GM21515 (cell line): ENCODE data around the gene PIP4K2C.
"Not testable (repeated sequence)": the region's sequence is repeated elsewhere in the genome, so short reads cannot be mapped to it uniquely, and the experiment has no call there.

Experiments
- ATAC-seq: cut with Tn5 transposase; IDR thresholded peaks from one replicate; pipeline ENCODE4 v1.9.1; 2021; ENCODE audit not compliant: unreplicated experiment

Gene PIP4K2C

DNA sequence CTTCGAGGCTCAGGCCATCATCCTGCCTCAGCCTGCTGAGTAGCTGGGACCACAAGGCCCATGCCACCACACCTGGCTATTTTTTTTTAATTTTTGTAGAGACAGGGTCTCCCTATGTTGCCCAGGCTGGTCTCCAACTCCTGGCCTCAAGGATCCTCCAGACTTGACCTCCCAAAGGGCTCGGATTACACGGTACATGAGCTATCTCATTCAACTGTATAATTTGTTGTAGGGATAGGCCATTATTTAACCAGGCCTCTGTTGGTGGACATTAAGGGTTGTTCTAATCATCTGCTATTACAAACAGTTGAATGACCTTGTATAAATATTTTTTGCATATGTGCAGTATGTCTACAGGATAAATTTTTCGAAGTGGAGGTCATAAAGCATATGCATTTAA is 32.1 kb upstream of the PIP4K2C start:
- ATAC-seq: no peak

- ATAC-seq: no peak
These were observed 30.5 kb upstream of the PIP4K2C start for GRCh38 chr12:57560516-57560915.

GRCh38 chr12:57561117-57561516 is 29.9 kb upstream of the PIP4K2C start:
- not testable (repeated sequence) for ATAC-seq

- ATAC-seq: no peak
These were observed 27.6 kb upstream of the PIP4K2C start for GRCh38 chr12:57563358-57563757.

DNA sequence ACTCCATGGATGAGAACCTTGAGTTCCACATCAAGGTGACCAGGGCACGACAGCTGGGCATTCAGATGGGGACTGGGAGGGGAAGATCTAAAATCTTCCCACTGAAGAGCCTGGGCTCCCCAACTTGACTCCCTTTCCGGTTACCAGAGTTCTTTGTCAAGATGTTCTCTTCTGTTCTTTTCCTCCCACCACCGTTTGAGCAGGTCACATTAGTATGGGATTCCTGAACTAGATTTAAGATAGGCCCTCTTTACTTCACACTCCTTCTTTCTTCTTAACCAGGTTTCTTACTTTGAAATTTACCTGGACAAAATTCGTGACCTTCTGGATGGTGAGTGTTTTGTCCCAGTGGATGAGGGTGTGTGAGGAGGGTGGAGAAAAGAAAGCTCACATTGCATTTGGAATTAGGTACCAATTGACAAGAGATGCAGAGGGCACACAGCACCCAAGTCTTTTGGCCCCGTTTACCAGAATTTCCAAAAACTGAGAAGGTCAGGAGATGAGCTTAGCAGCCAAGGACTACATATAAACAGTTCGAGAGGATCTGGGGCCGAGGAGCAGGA is 26.7 kb upstream of the PIP4K2C start:
- no peak for ATAC-seq

DNA sequence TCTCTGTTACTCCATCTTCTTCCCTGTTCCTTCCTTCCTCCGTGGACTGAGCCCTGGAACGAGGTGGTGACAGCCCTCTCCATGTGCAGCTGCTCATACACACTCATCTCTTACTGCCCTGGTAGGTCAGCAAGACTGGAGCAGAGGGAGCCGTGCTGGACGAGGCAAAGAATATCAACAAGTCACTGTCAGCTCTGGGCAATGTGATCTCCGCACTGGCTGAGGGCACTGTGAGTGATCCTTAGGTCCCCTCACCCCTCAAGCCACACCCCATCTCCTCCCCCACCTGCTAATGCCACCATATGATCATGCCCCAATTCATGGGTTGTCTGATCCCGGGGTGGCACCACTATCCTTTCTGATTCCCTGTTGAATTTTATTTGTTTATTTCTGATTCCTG is 22.2 kb upstream of the PIP4K2C start:
- no peak for ATAC-seq

DNA sequence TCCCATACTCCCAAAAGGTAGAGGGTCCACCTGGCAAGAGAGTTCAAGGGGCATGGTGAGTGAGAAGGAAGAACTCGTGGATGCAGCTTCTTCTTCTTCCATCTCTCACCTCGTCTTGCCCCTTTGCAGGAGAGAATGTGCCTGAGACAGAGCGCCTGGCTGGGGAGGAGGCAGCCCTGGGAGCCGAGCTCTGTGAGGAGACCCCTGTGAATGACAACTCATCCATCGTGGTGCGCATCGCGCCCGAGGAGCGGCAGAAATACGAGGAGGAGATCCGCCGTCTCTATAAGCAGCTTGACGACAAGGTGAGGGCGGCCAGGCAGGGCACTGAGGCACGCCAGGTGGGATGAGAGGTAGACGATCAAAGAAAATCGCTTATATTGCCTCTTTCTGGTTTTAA is 21.1 kb upstream of the PIP4K2C start:
- ATAC-seq: no peak

DNA sequence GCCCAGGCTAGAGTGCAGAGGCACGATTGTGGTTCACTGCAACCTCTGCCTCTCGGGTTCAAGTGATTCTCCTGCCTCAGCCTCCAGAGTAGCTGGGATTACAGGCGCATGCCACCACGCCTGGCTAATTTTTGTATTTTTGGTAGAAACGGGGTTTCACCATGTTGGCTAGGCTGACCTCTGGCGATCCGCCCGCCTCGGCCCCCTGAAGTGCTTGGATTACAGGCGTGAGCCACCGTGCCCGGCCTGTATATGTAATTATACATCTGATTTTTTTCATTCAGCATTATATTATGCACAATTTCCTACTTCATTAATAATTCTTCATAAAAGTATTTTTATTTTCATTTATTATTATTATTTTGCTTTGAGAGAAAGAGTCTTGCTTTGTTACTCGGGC is 20.6 kb upstream of the PIP4K2C start:
- not testable (repeated sequence) for ATAC-seq

DNA sequence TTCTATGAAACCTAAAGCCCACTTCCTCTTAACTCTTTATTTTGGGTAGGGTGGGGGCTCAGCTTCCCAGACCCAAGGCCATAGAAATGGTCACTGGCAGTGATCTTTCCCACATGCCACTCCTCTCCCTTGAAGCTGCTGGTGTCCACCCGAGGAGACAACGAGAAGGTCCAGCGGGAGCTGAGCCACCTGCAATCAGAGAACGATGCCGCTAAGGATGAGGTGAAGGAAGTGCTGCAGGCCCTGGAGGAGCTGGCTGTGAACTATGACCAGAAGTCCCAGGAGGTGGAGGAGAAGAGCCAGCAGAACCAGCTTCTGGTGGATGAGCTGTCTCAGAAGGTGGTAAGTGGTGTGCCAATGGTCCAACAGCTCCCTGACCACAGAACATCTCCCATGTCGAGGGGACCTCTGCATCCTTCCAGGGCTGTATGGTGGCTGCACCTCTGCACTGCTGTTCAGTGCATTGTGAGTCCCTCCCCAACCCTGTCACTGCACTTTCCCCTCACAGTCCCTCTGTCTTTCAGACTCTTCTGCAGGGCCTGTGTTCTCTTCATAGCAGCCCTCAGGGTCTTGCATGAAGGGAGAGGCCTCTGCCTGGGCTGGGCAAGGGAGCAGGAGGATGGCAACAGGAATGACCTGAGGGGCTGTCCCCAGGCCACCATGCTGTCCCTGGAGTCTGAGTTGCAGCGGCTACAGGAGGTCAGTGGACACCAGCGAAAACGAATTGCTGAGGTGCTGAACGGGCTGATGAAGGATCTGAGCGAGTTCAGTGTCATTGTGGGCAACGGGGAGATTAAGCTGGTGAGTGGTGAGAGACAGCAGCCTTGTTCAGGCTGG is 18.8 kb upstream of the PIP4K2C start:
- no peak for ATAC-seq

DNA sequence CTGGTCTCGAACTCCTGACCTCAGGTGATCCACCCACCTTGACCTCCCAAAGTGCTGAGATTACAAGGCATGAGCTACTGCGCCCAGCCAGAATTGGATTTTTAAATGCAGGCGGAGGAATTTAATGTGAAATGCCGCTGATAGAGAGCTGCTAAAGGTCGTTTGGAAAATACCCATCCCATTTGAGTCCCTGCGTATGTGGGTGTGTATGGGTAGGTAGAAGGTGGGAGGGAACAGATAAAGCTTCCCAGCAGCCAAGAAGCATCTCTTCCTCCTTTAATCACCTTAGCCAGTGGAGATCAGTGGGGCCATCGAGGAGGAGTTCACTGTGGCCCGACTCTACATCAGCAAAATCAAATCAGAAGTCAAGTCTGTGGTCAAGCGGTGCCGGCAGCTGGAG is 16.2 kb upstream of the PIP4K2C start:
- no peak for ATAC-seq

DNA sequence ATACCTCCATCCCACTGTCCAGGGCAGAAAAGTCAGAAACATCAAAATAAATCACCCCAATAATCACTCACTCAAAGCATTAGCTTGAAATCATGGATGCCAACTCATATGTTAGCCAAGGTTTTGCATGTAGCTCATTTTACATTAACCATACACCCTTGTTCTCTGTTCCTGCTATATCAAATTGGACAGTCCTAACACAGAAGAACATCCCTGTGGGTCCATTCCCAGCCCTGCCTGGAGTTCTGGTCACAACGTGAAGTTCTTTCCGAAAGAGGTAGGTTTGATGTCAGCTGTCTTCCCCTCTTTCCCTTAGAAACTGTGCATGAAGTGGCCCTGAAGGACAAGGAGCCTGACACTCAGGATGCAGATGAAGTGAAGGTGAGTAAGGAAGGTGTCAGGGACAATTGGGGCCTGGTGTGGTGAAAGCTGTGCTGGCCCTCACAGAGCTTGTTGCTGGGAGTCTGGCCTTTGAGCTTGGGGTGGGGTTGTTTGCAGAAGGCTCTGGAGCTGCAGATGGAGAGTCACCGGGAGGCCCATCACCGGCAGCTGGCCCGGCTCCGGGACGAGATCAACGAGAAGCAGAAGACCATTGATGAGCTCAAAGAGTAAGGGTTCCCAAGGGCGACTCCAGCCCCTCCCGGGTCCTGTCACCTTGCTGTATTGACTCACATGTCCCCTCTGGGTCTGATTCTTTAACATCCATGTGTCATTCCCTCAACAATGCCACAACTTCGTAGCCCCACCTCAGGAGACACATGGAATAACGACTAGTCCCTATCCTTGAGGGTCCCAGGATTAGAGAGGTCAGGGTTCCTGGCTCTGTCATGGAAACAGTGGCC is 15.0 kb upstream of the PIP4K2C start:
- no peak for ATAC-seq

DNA sequence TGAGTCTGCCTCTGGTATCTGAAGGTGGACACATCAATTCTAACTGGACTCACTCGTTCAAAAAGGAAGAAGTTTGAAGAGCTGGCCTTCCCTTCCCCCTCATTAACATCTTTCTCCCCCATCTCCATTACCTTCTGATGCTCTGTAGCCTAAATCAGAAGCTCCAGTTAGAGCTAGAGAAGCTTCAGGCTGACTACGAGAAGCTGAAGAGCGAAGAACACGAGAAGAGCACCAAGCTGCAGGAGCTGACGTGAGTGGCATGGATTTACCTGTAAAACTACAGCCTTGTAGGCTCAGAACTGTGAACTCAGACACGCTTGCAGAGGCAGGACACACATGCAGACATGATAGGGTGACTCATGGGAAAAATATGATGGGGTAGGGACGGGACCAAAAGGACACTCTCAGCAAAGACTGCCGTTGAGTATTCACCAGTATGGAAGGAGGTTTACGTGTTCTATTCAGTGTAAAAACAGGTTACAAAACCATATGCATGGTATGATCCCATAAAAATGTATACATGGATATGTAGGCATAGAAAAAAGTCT is 14.3 kb upstream of the PIP4K2C start:
- no peak for ATAC-seq

DNA sequence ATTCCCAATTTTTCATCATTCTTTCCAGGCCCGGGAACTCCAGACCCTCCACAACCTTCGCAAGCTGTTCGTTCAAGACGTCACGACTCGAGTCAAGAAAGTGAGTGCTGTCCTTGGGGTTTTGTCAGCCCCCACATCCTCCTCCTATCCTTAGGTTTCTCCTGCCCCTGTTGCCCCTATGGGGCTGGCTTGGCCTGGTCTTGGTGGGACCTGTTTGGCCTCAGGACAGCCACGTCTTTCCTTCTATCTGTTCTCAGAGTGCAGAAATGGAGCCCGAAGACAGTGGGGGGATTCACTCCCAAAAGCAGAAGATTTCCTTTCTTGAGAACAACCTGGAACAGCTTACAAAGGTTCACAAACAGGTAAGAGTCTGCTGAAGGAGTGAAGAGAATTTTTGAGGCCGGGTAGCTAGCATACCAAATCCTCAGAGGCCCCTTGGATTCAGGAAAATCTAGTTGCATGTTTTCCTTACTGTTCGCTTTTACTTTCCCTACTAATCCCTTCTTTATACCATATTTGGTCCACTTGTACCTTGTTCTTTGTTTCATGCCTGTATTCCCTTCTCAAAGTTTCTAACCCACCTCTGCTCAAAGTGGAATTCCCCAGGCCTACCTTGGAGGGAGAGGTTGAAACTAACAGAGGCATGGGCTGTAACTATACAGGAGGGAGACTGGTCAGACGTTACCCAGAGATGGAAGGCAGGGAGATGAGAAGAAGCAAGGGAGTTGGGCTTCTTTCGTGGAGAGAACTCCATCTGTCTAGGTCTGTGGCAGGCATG is 12.8 kb upstream of the PIP4K2C start:
- no peak for ATAC-seq

DNA sequence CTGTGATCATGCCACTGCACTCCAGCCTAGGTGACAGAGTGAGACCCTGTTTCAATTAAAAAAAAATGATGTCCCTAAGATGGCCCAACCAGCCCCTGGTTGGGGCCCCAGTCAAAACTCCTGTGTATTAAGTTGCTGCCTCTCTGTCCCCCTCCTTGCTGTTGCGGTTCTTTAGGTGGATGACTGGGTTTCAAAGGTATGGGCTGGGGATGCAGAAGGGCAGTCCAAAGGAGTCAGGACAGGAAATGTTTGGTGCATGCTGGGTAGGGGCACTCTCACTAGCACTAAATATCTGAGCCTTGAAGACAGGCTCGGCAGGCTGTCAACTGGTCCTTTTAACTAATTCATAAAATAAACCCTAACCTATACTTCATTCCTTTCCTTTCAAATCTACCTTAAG is 12.0 kb upstream of the PIP4K2C start:
- no peak for ATAC-seq

GRCh38 chr12:57579677-57580465 is 11.1 kb upstream of the PIP4K2C start:
- no peak for ATAC-seq

GRCh38 chr12:57580466-57580795 is 10.6 kb upstream of the PIP4K2C start:
- no peak for ATAC-seq

- ATAC-seq: no peak
These were observed 9.2 kb upstream of the PIP4K2C start for GRCh38 chr12:57581802-57582201.

DNA sequence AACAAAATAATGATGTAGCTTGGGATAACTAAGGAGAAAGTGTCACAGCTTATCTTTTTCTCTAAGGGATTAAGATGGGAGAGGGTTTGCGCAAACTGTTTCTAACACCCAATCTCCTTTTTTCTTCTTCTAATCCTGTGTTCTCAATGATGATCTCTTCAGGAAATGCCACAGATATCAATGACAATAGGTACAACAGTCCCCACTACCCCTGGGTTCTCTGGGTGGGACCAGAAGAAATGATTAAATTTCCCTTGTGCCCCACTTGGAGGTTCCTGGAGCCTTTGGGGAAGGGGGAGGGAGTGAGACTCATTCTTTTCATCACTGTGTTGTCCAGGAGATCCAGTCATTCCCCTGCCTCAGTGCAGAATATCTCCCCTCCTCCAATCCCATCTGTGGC is 8.6 kb upstream of the PIP4K2C start:
- ATAC-seq: no peak

DNA sequence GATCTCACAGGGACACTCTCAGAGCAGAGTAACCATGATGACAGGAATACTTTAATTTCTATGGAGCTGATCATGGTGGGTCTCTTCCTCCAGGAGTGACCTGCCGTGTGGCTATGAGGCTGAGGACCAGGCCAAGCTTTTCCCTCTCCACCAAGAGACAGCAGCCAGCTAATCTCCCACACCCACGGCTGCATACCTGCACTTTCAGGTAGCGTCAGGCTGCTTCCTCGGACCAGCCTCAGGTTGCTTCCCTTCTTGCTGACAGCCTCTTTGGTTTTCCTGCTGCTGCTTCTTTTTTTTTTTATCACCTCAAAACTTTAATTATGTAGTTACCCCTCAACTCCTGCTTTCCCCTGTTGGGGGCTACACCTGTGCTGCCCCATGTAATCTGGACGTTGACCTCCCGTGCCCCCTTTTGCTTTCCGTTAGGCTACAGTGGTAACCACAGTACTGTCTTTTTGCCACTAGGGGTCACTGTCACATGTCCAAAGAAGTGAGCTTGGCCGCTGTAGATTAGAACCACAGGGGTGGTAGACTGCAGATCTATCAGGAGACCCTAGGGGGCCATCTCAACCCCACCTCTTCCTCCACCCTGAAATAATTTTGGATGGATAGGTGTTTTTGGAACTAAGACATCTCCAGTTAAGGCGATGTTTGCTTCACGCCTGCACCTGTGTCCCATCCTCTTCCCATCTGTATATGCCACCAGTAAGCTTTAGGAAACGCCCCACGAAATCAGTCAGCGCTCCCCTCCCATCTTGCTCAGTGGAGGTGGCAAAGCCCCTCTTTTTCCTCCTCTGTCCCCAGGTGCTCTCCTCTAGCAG is 7.8 kb upstream of the PIP4K2C start:
- ATAC-seq: peak; percentile 90
